DND-41 (cell line): ENCODE data around the gene TAOK2.

Source experiments
- ATAC-seq: fragments of 200-7000 bp; cut with Tn5 transposase; 3 replicates; pipeline ENCODE4 v1.9.1; 2021; ENCODE audit warnings: low read depth; ENCODE audit not compliant: insufficient read depth
- DNase-seq: peaks from one replicate; pipeline ENCODE4 v3.0.0-alpha.2; 2020
- H2AFZ ChIP-seq: 2 replicates; pipeline ENCODE4 v1.6.0; 2012; ENCODE audit warnings: low read depth, low read length
- H3K27ac ChIP-seq: 2 replicates; pipeline ENCODE4 v1.5.1; 2012; ENCODE audit warnings: low read length, inconsistent platforms
- H3K27me3 ChIP-seq: fragments of 200-600 bp; sonication (generic); 2 replicates; pipeline ENCODE4 v1.6.0; 2012; ENCODE audit warnings: low read length, mild to moderate bottlenecking, inconsistent platforms; ENCODE audit not compliant: insufficient read depth, poor library complexity
- H3K36me3 ChIP-seq: 2 replicates; pipeline ENCODE4 v1.5.1; 2012; ENCODE audit warnings: low read length, inconsistent platforms; ENCODE audit not compliant: insufficient read depth
- H3K4me1 ChIP-seq: 2 replicates; pipeline ENCODE4 v1.5.1; 2012; ENCODE audit warnings: mild to moderate bottlenecking, low read length; ENCODE audit not compliant: insufficient read depth
- H3K4me2 ChIP-seq: 2 replicates; pipeline ENCODE4 v1.6.0; 2012; ENCODE audit warnings: mild to moderate bottlenecking, moderate library complexity, low read length, inconsistent platforms; ENCODE audit not compliant: insufficient read depth
- H3K4me3 ChIP-seq, 2 experiments: fragments of 200-600 bp in 1 of 2; shearing (Covaris generic) in 1 of 2; 2 replicates each; pipeline ENCODE4 v1.5.1; 2012 to 2016; ENCODE audit warnings: inconsistent platforms in 2 of 2, low read length in 2 of 2, mild to moderate bottlenecking in 2 of 2, low read depth in 1 of 2, moderate library complexity in 1 of 2
- H3K79me2 ChIP-seq: 2 replicates; pipeline ENCODE4 v1.6.0; 2012; ENCODE audit warnings: low read length, inconsistent platforms; ENCODE audit not compliant: insufficient read depth
- H3K9ac ChIP-seq: 2 replicates; pipeline ENCODE4 v1.6.0; 2012; ENCODE audit warnings: low read depth, mild to moderate bottlenecking, inconsistent platforms, low read length, moderate library complexity
- H3K9me3 ChIP-seq: 2 replicates; pipeline ENCODE4 v1.5.1; 2012; ENCODE audit warnings: low read length, moderate library complexity, mild to moderate bottlenecking, inconsistent platforms; ENCODE audit not compliant: insufficient read depth, severe bottlenecking
- H4K20me1 ChIP-seq: 2 replicates; pipeline ENCODE4 v1.6.0; 2012; ENCODE audit warnings: low read length; ENCODE audit not compliant: insufficient read depth
- EZH2 ChIP-seq: IDR thresholded peaks from 3 replicates; pipeline ENCODE4 v1.6.1; 2012; ENCODE audit warnings: borderline replicate concordance, low read depth, mild to moderate bottlenecking, moderate library complexity, low read length, inconsistent platforms; ENCODE audit not compliant: severe bottlenecking
- TF ChIP-seq, protein P1 (sequence below): IDR thresholded peaks from 2 replicates; pipeline ENCODE4 v1.5.1; 2012; ENCODE audit warnings: borderline replicate concordance, low read length, moderate library complexity, mild to moderate bottlenecking; ENCODE audit not compliant: poor library complexity, severe bottlenecking; ENCODE audit errors: extremely low read depth

The TAOK2 gene

DNA sequence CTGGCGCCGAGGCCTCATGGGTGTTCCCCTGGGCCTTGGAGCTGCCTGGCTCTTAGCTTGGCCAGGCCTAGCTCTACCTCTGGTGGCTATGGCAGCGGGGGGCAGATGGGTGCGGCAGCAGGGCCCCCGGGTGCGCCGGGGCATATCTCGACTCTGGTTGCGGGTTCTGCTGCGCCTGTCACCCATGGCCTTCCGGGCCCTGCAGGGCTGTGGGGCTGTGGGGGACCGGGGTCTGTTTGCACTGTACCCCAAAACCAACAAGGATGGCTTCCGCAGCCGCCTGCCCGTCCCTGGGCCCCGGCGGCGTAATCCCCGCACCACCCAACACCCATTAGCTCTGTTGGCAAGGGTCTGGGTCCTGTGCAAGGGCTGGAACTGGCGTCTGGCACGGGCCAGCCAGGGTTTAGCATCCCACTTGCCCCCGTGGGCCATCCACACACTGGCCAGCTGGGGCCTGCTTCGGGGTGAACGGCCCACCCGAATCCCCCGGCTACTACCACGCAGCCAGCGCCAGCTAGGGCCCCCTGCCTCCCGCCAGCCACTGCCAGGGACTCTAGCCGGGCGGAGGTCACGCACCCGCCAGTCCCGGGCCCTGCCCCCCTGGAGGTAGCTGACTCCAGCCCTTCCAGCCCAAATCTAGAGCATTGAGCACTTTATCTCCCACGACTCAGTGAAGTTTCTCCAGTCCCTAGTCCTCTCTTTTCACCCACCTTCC, 13.9 kb downstream of the TAOK2 start:
- H3K4me2 ChIP-seq = no peak overlapping the region
- no peak for TF ChIP-seq EZH2
- TF ChIP-seq, protein P1, sequence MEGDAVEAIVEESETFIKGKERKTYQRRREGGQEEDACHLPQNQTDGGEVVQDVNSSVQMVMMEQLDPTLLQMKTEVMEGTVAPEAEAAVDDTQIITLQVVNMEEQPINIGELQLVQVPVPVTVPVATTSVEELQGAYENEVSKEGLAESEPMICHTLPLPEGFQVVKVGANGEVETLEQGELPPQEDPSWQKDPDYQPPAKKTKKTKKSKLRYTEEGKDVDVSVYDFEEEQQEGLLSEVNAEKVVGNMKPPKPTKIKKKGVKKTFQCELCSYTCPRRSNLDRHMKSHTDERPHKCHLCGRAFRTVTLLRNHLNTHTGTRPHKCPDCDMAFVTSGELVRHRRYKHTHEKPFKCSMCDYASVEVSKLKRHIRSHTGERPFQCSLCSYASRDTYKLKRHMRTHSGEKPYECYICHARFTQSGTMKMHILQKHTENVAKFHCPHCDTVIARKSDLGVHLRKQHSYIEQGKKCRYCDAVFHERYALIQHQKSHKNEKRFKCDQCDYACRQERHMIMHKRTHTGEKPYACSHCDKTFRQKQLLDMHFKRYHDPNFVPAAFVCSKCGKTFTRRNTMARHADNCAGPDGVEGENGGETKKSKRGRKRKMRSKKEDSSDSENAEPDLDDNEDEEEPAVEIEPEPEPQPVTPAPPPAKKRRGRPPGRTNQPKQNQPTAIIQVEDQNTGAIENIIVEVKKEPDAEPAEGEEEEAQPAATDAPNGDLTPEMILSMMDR = no peak
- no peaks in the 10 kb centered on the region for H3K4me1 ChIP-seq
- DNase-seq = no peak
- no peak overlapping the region for H3K9ac ChIP-seq
- H3K27me3 ChIP-seq = no peaks in the 10 kb centered on the region
- no peak overlapping the region for H2AFZ ChIP-seq
- peaks cover 14% of the 10 kb centered on the region for H4K20me1 ChIP-seq
- H3K27ac ChIP-seq = no peak overlapping the region
- ATAC-seq = no peak
- no peak overlapping the region for H3K4me3 ChIP-seq
- H3K9me3 ChIP-seq = no peaks in the 10 kb centered on the region
- no peaks in the 10 kb centered on the region for H3K79me2 ChIP-seq
- peaks cover 100% of the 10 kb centered on the region for H3K36me3 ChIP-seq

DNA sequence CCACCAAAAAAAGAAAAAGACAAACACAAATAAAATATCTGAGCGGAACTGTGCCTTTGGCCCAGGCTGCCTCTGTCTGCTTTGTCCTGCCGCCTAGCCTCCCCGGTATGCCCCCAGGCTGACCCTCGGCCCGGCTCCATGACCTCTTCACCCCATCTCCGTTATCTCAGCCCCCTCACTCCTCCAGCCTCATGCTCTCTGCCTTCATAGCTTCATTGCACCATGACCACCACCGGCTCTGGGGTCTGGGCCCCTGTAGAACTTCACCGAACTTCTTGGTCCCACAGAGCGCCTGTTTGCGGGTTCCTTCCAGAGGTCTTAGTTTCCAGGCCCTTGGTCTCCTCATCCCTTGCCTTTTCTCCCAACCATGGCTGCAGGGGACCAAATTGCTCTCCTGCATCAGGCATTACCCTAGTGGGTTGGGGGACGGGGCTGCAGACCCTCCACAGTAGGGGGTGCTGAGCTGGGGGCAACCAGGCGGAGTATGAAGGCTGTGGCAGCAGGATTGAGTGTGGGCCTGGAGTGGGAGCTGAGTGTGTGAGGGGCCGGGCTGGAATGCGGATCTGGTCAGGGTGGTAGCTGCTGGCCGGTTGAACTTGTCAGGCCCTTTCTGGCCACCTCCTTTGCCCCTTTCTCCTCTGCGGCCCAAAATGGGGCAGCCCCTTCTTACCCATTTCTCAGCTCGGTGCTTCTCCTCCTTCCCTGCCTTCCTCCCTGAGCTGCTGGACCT, 14.8 kb downstream of the TAOK2 start:
- no peak for DNase-seq

DNA sequence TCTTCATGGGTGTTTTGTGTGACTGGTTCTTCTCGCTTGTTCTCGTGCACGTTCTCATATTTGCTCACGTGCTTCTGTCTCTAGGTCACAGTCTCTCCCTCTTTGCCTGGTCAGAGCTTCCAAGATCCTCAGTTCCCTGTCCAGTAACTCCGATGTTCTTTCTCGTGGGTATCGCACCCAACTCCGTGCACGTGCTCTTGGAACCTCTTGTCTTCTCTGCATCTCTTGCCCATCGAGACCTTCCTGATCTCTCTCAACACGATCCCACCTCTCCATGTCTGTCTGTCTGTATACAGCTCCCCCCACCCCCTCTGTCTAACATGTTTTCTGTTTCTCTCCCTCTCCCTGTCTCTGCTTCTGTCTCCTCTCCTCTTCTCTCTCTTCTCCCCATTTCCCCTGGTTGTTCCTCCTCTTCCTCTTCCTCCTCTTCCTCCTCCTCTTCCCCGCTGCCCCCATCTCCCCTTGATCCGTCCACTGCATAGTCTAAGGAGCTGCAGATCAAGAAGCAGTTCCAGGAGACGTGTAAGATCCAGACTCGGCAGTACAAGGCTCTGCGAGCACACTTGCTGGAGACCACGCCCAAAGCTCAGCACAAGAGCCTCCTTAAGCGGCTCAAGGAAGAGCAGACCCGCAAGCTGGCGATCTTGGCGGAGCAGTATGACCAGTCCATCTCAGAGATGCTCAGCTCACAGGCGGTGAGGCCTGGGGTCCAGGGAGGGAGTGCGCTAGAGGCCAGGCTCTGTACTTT, 15.6 kb downstream of the TAOK2 start:
- H3K9ac ChIP-seq = no peak overlapping the region
- no peaks in the 10 kb centered on the region for H3K9me3 ChIP-seq
- no peak overlapping the region for H3K4me3 ChIP-seq
- H3K4me1 ChIP-seq = peaks cover 12% of the 10 kb centered on the region
- H3K27ac ChIP-seq = no peak overlapping the region
- no peak for DNase-seq
- no peaks in the 10 kb centered on the region for H3K27me3 ChIP-seq
- ATAC-seq = no peak
- H3K4me2 ChIP-seq = no peak overlapping the region
- peaks cover 99% of the 10 kb centered on the region for H3K36me3 ChIP-seq
- H4K20me1 ChIP-seq = peaks cover 14% of the 10 kb centered on the region
- TF ChIP-seq, protein P1 = no peak
- TF ChIP-seq EZH2 = no peak
- peaks cover 8% of the 10 kb centered on the region for H3K79me2 ChIP-seq
- H2AFZ ChIP-seq = no peak overlapping the region

More for the DNA sequence above, 14.8 kb downstream of the TAOK2 start:
- Histone ChIP-seq H4K20me1 (peaks cover 14% of the 10 kb centered on the region), H2AFZ (no peak overlapping the region), H3K27ac (no peak overlapping the region), H3K36me3 (peaks cover 100% of the 10 kb centered on the region), H3K4me2 (no peak overlapping the region), H3K9ac (no peak overlapping the region), H3K9me3 (no peaks in the 10 kb centered on the region), H3K4me1 (peaks cover 4% of the 10 kb centered on the region; the same call in 1 of the 2 replicates), H3K79me2 (peaks cover under 1% of the 10 kb centered on the region; the same call in 1 of the 2 replicates), H3K27me3 (no peaks in the 10 kb centered on the region), H3K4me3 (no peak overlapping the region)
- TF ChIP-seq, protein P1 = no peak
- no peak for ATAC-seq
